BLaER1 treated with 17β-estradiol and CSF1 and Interleukin-3, amounts not matched to agents 10 nM and 100 nM (cell line): Measurements from ENCODE around the gene OXT.
"Not testable (repeated sequence)": the region's sequence is repeated elsewhere in the genome, so short reads cannot be mapped to it uniquely, and the experiment has no call there.

ENCODE experiments used
- H3K27ac ChIP-seq, 11 experiments: shearing (Covaris generic); formaldehyde crosslinking; 2 replicates each; pipeline ENCODE4 v1.8.1; 2022
- H3K27me3 ChIP-seq, 11 experiments: shearing (Covaris generic); formaldehyde crosslinking; 2 replicates each; pipeline ENCODE4 v1.8.1; 2022
- H3K36me3 ChIP-seq, 11 experiments: shearing (Covaris generic); formaldehyde crosslinking; 2 replicates each; pipeline ENCODE4 v1.8.1; 2022
- H3K4me1 ChIP-seq, 10 experiments: shearing (Covaris generic); formaldehyde crosslinking; 2 replicates each; pipeline ENCODE4 v1.8.1; 2022
- H3K4me2 ChIP-seq, 11 experiments: shearing (Covaris generic); formaldehyde crosslinking; 2 replicates each; pipeline ENCODE4 v1.8.1; 2022
- H3K4me3 ChIP-seq, 10 experiments: shearing (Covaris generic); formaldehyde crosslinking; 2 replicates each; pipeline ENCODE4 v1.8.1; 2022
- H3K9ac ChIP-seq, 11 experiments: shearing (Covaris generic); formaldehyde crosslinking; 2 replicates each; pipeline ENCODE4 v1.8.1; 2022
- H3K9me3 ChIP-seq, 11 experiments: shearing (Covaris generic); formaldehyde crosslinking; replicated peaks in 1 of 11; 2 replicates each; pipeline ENCODE4 v1.8.1; 2022
- H4K20me1 ChIP-seq, 11 experiments: shearing (Covaris generic); formaldehyde crosslinking; 2 replicates each; pipeline ENCODE4 v1.8.1; 2022
- Cebpa-rat ChIP-seq, 11 experiments: shearing (Covaris generic); IDR thresholded peaks; 2 replicates each; pipeline ENCODE4 v1.8.1; 2022

Gene OXT

GRCh38 chr20:3071610-3072529 lies at the start of gene OXT:
TSS of gene OXT (plus strand) at chr20:3071620. CDS start at chr20:3071656, 36 bp downstream.
- peaks cover 0 to 6% (median 0%) of the 10 kb centered on the region in 11 experiments; a peak in 5 of 22 replicates for H3K9me3 ChIP-seq
- H3K4me2 ChIP-seq = peak within 1 kb of the TSS; percentile 38 to 60 (median 49)
- no peaks in the 10 kb centered on the region; a peak in 1 of 22 replicates for H4K20me1 ChIP-seq
- peak within 1 kb of the TSS in 1 of 11 experiments; percentile 13; a peak in 2 of 22 replicates for H3K9ac ChIP-seq
- peaks cover 29 to 57% (median 45%) of the 10 kb centered on the region in 11 experiments for H3K27me3 ChIP-seq
- H3K27ac ChIP-seq = no peak within 1 kb of the TSS
- H3K4me3 ChIP-seq = peak within 1 kb of the TSS; percentile 21 to 62 (median 42); a peak in 18 of 20 replicates
- H3K4me1 ChIP-seq = peaks cover 8 to 30% (median 17%) of the 10 kb centered on the region in 10 experiments
- no peak for TF ChIP-seq Cebpa-rat (IDR thresholded peaks at IDR 0.05)
- no peaks in the 10 kb centered on the region for H3K36me3 ChIP-seq

- Histone ChIP-seq H3K27me3 (no peaks in the 10 kb centered on the region), H4K20me1 (peaks cover 0 to 7% (median 0%) of the 10 kb centered on the region in 11 experiments; a peak in 1 of 22 replicates), H3K4me1 (peaks cover 0 to 16% (median 10%) of the 10 kb centered on the region in 10 experiments; a peak in 9 of 20 replicates), H3K9ac (no peak overlapping the region; a peak in 1 of 22 replicates), H3K4me2 (peak overlapping the region in 4 of 11 experiments; percentile 48 to 63 (median 54); a peak in 7 of 22 replicates), H3K9me3 (peaks cover 10 to 22% (median 13%) of the 10 kb centered on the region in 11 experiments; a peak in 21 of 22 replicates), H3K4me3 (no peak overlapping the region), H3K27ac (no peak overlapping the region), H3K36me3 (peaks cover 68 to 84% (median 77%) of the 10 kb centered on the region in 11 experiments)
- TF ChIP-seq Cebpa-rat (IDR thresholded peaks at IDR 0.05) = no peak
These were observed 49.6 kb upstream of the OXT start for GRCh38 chr20:3021777-3022176.

- Histone ChIP-seq H3K36me3 (peaks cover 68 to 84% (median 77%) of the 10 kb centered on the region in 11 experiments), H4K20me1 (peaks cover 0 to 13% (median 0%) of the 10 kb centered on the region in 11 experiments; a peak in 3 of 22 replicates), H3K9me3 (peaks cover 2 to 11% (median 3%) of the 10 kb centered on the region in 11 experiments; a peak in 21 of 22 replicates), H3K4me1 (peaks cover 0 to 16% (median 10%) of the 10 kb centered on the region in 10 experiments; a peak in 9 of 20 replicates)
- H3K4me2 ChIP-seq, H3K27ac ChIP-seq, H3K4me3 ChIP-seq, H3K27me3 ChIP-seq, H3K9ac ChIP-seq: not testable (repeated sequence)
These were observed 48.6 kb upstream of the OXT start for GRCh38 chr20:3022559-3023490.

- no peak overlapping the region for H3K4me2 ChIP-seq
- H3K36me3 ChIP-seq = peaks cover 91 to 100% (median 98%) of the 10 kb centered on the region in 11 experiments
- H3K4me3 ChIP-seq = no peak overlapping the region
- H4K20me1 ChIP-seq = peaks cover 0 to 13% (median 0%) of the 10 kb centered on the region in 11 experiments; a peak in 3 of 22 replicates
- no peaks in the 10 kb centered on the region for H3K4me1 ChIP-seq
- H3K27me3 ChIP-seq = no peaks in the 10 kb centered on the region
- no peak overlapping the region for H3K9ac ChIP-seq
- no peaks in the 10 kb centered on the region for H3K9me3 ChIP-seq
- H3K27ac ChIP-seq = no peak overlapping the region
- no peak for TF ChIP-seq Cebpa-rat (IDR thresholded peaks at IDR 0.05)
These were observed 43.4 kb upstream of the OXT start for GRCh38 chr20:3027987-3028386.

GRCh38 chr20:3031524-3032147 lies 39.8 kb upstream of the OXT start:
- Histone ChIP-seq H4K20me1 (peaks cover 0 to 20% (median 0%) of the 10 kb centered on the region in 11 experiments; a peak in 3 of 22 replicates), H3K36me3 (peaks cover 91 to 100% (median 99%) of the 10 kb centered on the region in 11 experiments), H3K4me2 (no peak overlapping the region), H3K9me3 (no peaks in the 10 kb centered on the region), H3K4me3 (no peak overlapping the region), H3K27me3 (no peaks in the 10 kb centered on the region), H3K4me1 (no peaks in the 10 kb centered on the region), H3K9ac (no peak overlapping the region), H3K27ac (no peak overlapping the region)
- no peak for TF ChIP-seq Cebpa-rat (IDR thresholded peaks at IDR 0.05)

- no peaks in the 10 kb centered on the region for H3K27me3 ChIP-seq
- no peak overlapping the region for H3K4me2 ChIP-seq
- no peaks in the 10 kb centered on the region for H3K9me3 ChIP-seq
- no peak overlapping the region for H3K9ac ChIP-seq
- no peaks in the 10 kb centered on the region for H3K4me1 ChIP-seq
- H4K20me1 ChIP-seq = peaks cover 0 to 19% (median 0%) of the 10 kb centered on the region in 11 experiments; a peak in 4 of 22 replicates
- peaks cover 91 to 100% (median 99%) of the 10 kb centered on the region in 11 experiments for H3K36me3 ChIP-seq
- TF ChIP-seq Cebpa-rat (IDR thresholded peaks at IDR 0.05) = no peak
- no peak overlapping the region for H3K4me3 ChIP-seq
- H3K27ac ChIP-seq = no peak overlapping the region
These were observed 38.8 kb upstream of the OXT start for GRCh38 chr20:3032624-3033023.

- H4K20me1 ChIP-seq = peaks cover 0 to 19% (median 0%) of the 10 kb centered on the region in 11 experiments; a peak in 2 of 22 replicates
- no peaks in the 10 kb centered on the region for H3K4me1 ChIP-seq
- H3K27me3 ChIP-seq = no peaks in the 10 kb centered on the region
- no peak for TF ChIP-seq Cebpa-rat (IDR thresholded peaks at IDR 0.05)
- no peak overlapping the region for H3K4me2 ChIP-seq
- peaks cover 80 to 100% (median 86%) of the 10 kb centered on the region in 11 experiments for H3K36me3 ChIP-seq
- no peak overlapping the region for H3K9ac ChIP-seq
- H3K4me3 ChIP-seq = no peak overlapping the region
- no peaks in the 10 kb centered on the region for H3K9me3 ChIP-seq
- H3K27ac ChIP-seq = no peak overlapping the region
These were observed 33.8 kb upstream of the OXT start for GRCh38 chr20:3037654-3038053.

GRCh38 chr20:3038454-3038853 lies 33.0 kb upstream of the OXT start:
- H3K36me3 ChIP-seq = peaks cover 73 to 94% (median 78%) of the 10 kb centered on the region in 11 experiments
- no peak for TF ChIP-seq Cebpa-rat (IDR thresholded peaks at IDR 0.05)
- peaks cover 0 to 19% (median 0%) of the 10 kb centered on the region in 11 experiments; a peak in 2 of 22 replicates for H4K20me1 ChIP-seq
- H3K9ac ChIP-seq = 0 out of 22 replicates have a peak overlapping the region, but pooled peaks of 1 of the 11 experiments have one; percentile 18
- no peaks in the 10 kb centered on the region for H3K27me3 ChIP-seq
- no peak overlapping the region for H3K4me2 ChIP-seq
- no peaks in the 10 kb centered on the region for H3K9me3 ChIP-seq
- H3K4me3 ChIP-seq = no peak overlapping the region
- H3K27ac ChIP-seq = no peak overlapping the region
- H3K4me1 ChIP-seq = no peaks in the 10 kb centered on the region
